ENCODE measurements around the gene COL11A2.

- TF ChIP-seq CTCF (IDR thresholded peaks at IDR 0.05) (no peak), EZH2phosphoT487 (IDR thresholded peaks at IDR 0.05; ENCODE audit: borderline replicate concordance, low read depth) (no peak), JUND (IDR thresholded peaks at IDR 0.05) (no peak), RAD21 (IDR thresholded peaks at IDR 0.05; ENCODE audit: low read length) (no peak), USF1 (IDR thresholded peaks at IDR 0.05; ENCODE audit: borderline replicate concordance, low read depth) (no peak), GABPA (IDR thresholded peaks at IDR 0.05; ENCODE audit: low read depth) (no peak), CHD2 (IDR thresholded peaks at IDR 0.05; ENCODE audit: low read length, partially characterized antibody) (no peak), YY1 (IDR thresholded peaks at IDR 0.05; ENCODE audit: low read depth) (no peak)
These were observed 21.0 kb downstream of the COL11A2 start for GRCh38 chr6:33171016-33171879.

Measured in SK-N-SH (cell line).